GM21717 (cell line): Measurements from ENCODE around the gene ABTB1.

Source experiments
- ATAC-seq: cut with Tn5 transposase; IDR thresholded peaks from one replicate; pipeline ENCODE4 v1.9.1; 2021; ENCODE audit warnings: mild to moderate bottlenecking, moderate library complexity; ENCODE audit not compliant: unreplicated experiment

Gene ABTB1

GRCh38 chr3:127672429-127673190 is at the start of gene ABTB1:
Gene ABTB1, plus strand, starts transcription at chr3:127672952. Its CDS starts 74 bp downstream, at chr3:127673026.
- peak; percentile 60 for ATAC-seq

- ATAC-seq, result no peak
Observed at GRCh38 chr3:127624063-127624462, 48.7 kb upstream of the ABTB1 start.

GRCh38 chr3:127625821-127626220 is 46.9 kb upstream of the ABTB1 start:
- ATAC-seq, result no peak

DNA sequence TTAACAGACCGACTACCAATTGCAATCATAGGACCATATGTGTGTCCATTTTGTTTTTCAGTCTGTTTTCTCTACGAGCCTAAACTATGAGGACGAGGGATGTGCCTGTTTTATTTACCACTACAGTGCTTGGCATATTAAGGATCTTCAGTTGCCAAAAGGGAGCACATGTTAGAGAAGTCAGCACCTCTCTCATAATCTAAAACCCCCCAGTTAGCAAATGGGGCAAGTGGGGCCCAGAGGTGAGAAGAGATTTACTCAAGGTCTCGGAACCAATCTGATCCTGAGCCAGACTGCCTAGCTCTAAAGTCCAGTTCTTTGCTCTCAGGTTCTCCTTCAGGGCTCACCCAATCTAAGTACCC is 44.3 kb upstream of the ABTB1 start:
- no peak for ATAC-seq

GRCh38 chr3:127628788-127629466 is 43.8 kb upstream of the ABTB1 start, which contains the start of gene PODXL2:
Gene PODXL2, plus strand, starts transcription at chr3:127629185. Its CDS starts 35 bp downstream, at chr3:127629220.
- ATAC-seq, result no peak

DNA sequence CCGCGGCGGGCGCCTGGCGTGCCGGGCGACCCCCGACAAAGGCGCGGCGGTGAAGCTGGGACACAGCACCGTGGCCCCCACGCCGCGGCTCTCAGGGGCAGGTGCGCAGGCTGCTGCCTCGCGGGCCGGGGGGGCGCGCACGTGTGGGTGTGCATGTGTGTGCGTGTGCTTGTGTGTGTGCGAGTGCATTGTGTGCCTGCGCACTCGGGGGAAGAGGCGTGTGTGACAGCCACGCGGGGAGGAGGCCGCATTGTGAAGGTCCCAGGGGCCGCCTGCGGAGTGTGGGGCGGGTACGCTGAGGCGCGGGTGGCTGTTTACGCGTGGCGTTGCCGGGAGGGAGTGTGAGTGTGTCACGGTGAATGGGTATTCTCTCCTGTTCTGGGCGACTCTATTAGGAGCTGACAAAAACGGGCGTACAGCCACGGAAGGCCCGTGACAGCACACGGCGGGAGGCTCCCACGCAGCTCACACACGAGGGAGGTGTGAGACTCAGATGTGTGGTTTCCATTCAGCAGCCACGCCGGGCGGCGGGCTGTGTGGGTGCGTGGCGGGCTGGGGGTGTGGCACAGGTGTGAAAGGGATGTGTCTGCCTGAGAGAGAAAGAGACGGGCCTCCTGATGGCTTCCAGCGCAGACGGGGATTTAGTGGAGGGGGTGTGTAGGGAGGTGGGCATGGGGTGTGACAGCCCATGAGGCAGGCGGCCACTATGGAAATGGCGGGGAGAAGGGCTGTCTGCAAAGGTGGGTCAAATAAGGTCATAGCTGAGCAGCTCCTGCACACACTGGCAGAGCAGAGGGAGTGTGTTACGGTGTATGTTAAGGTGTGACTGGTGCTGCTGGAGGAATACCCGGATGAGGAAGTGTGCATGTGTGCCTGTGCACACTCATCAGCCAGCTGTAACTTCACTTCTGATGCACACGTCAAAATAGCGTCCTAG is 43.0 kb upstream of the ABTB1 start:
- no peak for ATAC-seq

DNA sequence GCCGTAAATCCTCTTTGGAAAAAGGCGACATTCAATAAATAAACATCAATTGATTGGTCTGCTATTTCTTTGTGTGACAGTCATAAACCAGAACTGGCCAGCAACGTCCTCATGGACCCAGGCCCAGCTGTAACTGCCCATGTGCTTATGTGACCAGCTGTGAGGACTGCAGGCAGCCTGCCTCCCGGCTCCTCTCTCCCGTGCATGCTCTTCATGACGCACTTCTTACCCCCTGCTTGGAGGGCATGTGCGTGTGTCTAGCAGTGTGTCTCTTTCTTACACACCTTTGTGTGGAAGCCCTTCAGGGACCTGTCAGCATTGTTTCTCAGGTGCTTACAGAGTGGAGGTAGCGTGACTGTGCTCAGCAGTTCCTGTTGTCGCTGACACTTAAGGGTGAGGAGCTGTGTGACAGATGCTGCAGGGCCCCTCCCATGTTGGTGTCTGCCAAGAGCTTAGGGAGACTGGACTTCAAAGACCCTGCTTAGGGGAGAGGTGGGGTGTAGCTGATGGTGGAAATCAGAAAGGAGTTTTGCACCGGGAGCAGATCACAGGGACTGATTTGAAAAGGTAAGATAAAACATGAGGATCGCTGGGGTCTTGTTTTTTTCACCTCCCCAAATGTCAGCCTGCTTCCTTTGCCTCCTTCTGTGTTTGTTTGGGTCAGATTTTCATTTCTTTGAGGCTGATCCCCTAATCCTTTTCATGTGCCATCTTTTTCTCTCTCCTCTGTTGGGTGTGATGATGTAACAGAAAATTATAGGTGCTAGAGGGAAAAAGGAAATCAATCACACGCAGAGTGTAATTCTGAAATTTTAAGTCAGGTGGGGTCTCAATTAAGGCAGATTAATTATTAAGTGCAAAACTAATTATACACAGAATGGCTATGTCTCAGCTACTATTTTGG is 41.7 kb upstream of the ABTB1 start:
- ATAC-seq, result no peak

GRCh38 chr3:127632035-127632820 is 40.5 kb upstream of the ABTB1 start:
- ATAC-seq, result no peak

- no peak for ATAC-seq
Observed at GRCh38 chr3:127634653-127635052, 38.1 kb upstream of the ABTB1 start.

DNA sequence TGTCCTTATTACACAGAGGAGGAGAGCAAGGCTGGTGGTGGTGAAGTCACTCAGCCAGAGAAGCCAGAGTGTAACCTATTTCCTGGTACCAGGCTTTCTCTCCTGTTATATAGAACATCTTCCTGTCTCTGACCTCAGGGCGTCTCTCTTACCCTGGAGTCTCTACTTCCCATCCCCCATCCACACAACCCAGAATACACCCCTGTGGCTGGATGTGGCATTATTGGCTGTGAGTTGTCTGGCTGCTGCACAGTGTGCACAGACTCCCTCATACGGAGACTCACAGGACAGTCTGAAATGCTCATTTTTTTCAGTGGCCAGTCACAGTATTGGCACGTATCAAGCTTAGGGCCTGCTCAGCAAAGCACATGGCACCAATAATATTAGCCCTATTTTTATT is 35.2 kb upstream of the ABTB1 start:
- ATAC-seq, result no peak

DNA sequence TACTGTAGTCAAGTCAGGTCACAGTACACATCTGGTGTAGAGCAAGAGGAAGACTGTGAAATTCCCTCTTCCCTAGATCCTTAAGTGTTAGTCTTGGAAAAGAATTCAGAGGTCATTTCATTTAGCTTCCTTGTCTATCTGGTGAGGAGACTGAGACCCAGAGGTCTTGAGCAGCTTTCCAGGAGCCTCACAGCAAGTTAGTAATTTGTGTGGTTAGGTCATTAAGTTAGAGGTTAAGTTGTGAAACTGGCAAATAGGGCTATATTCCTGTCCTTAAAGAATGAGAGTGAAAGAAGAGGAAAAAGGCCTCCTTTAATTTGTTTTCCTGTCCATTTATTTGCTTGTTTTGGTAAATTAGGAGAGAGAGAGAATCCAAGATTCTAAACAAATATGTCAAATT is 34.8 kb upstream of the ABTB1 start:
- no peak for ATAC-seq

DNA sequence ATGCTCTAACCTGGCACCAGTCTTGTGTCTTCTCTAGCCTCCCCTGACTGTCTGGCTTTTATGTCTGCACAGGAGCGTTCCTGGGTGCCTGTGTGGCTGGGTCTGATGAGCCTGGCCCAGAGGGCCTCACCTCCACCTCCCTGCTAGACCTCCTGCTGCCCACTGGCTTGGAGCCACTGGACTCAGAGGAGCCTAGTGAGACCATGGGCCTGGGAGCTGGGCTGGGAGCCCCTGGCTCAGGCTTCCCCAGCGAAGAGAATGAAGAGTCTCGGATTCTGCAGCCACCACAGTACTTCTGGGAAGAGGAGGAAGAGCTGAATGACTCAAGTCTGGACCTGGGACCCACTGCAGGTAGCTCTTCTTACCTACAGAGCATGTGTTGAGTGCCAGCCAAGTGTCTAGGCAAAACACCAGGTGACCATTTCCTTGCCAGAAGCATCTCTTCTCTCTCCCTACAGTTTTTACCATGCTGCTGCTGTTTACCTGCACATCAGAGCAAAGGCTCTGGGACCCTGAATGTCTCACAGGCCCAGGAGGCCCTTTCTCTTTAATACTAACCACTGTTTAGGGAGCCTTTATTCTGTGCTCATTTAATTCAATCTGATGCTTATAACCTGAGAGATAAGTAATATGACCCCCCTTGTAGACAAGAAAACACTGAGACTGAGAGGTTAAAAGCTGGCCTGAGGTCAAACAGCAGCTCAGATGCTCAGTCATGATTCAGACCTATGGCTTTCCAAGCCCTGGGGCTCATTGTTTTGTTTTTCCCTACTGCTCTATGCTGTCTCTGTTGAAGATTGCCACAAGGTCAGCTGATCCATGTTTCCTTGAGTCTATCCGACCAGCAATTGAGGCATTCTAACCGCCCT is 33.3 kb upstream of the ABTB1 start:
- no peak for ATAC-seq

GRCh38 chr3:127640042-127640355 is 32.8 kb upstream of the ABTB1 start:
- no peak for ATAC-seq

DNA sequence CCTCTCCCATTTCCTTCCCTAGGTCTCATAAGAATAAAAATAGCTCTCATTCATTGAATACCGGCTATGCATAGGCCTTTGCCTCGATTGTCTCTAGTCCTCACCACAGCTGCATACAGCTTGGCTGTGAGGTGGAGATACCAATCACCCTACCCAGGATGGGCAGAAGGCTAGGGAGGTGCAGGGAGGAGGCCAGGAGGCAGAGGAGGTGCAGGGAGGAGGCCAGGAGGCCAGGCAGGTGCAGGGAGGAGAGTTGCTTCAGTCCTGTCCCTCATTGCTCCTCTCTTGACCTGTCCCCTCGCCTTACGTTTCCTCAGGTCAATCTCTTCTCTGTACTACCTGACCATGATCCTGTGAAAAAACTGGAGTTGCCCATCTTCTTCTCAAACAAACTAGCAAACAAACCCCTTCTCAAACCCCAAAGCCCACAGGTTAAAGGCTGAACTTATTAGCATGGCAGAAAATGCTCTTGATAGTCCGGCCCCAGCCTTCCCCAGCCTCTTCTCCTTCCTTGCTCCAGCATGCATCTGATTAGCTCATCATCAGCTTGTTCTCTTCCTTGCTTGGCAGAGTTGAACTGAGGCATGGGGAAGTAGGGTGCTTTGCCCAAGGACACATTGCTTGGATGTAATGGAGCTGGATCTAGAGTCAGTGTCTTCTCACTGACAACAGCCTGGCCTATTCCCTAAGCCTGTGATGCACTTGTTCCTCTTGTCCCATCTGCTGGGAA is 27.9 kb upstream of the ABTB1 start:
- ATAC-seq, result no peak

GRCh38 chr3:127645371-127646015 is 27.3 kb upstream of the ABTB1 start:
- ATAC-seq, result no peak

- ATAC-seq, result no peak
Observed at GRCh38 chr3:127646501-127647046, 26.2 kb upstream of the ABTB1 start.

GRCh38 chr3:127647166-127647844 is 25.4 kb upstream of the ABTB1 start:
- ATAC-seq, result no peak
